DOHH2 (cell line): ENCODE data around the gene ENOX1.

Experiments used
- H3F3A ChIP-seq: fragments of 200-600 bp; sonication (generic), shearing (Covaris generic); 2 replicates; pipeline ENCODE4 v1.6.0; 2016; ENCODE audit warnings: antibody characterized with exemption, mild to moderate bottlenecking; ENCODE audit not compliant: control insufficient read depth, insufficient read depth
- H3K27ac ChIP-seq: fragments of 200-600 bp; sonication (generic); 2 replicates; pipeline ENCODE4 v1.5.1; 2014; ENCODE audit warnings: low read depth, mild to moderate bottlenecking, low read length, moderate library complexity
- H3K27me3 ChIP-seq: fragments of 200-600 bp; sonication (generic); 2 replicates; pipeline ENCODE4 v1.6.1; 2014; ENCODE audit warnings: mild to moderate bottlenecking, low read length, mixed read lengths; ENCODE audit not compliant: control insufficient read depth
- H3K36me3 ChIP-seq: fragments of 200-600 bp; sonication (generic); 2 replicates; pipeline ENCODE4 v1.6.1; 2014; ENCODE audit warnings: mild to moderate bottlenecking, low read length, moderate library complexity, mixed read lengths; ENCODE audit not compliant: control insufficient read depth
- H3K4me1 ChIP-seq: fragments of 200-600 bp; sonication (generic); 2 replicates; pipeline ENCODE4 v1.6.1; 2014; ENCODE audit warnings: mild to moderate bottlenecking, low read length, mixed read lengths; ENCODE audit not compliant: control insufficient read depth
- H3K4me2 ChIP-seq: fragments of 200-600 bp; sonication (generic); 2 replicates; pipeline ENCODE4 v1.6.0; 2014; ENCODE audit warnings: mild to moderate bottlenecking, low read length, moderate library complexity
- H3K4me3 ChIP-seq: fragments of 200-600 bp; sonication (generic); 2 replicates; pipeline ENCODE4 v1.5.1; 2014; ENCODE audit warnings: mild to moderate bottlenecking, low read length, mixed read lengths
- H3K79me2 ChIP-seq: fragments of 200-600 bp; sonication (generic); 2 replicates; pipeline ENCODE4 v1.6.1; 2014; ENCODE audit warnings: mild to moderate bottlenecking, low read length, mixed read lengths; ENCODE audit not compliant: control insufficient read depth
- H3K9me2 ChIP-seq: fragments of 200-600 bp; sonication (generic); replicated peaks from 2 replicates; pipeline ENCODE4 v1.6.1; 2014; ENCODE audit warnings: mild to moderate bottlenecking, low read length, mixed read lengths; ENCODE audit not compliant: control insufficient read depth
- H3K9me3 ChIP-seq: fragments of 200-600 bp; sonication (generic); 2 replicates; pipeline ENCODE4 v1.6.1; 2014; ENCODE audit warnings: antibody characterized with exemption, low read length, mixed read lengths; ENCODE audit not compliant: control insufficient read depth, insufficient read depth
- H4K20me1 ChIP-seq: fragments of 200-600 bp; sonication (generic); 2 replicates; pipeline ENCODE4 v1.6.0; 2014; ENCODE audit warnings: low read depth, mild to moderate bottlenecking, antibody characterized with exemption, low read length, moderate library complexity; ENCODE audit not compliant: control insufficient read depth, insufficient read depth
- CTCF ChIP-seq: fragments of 200-600 bp; sonication (generic); IDR thresholded peaks from one replicate; pipeline ENCODE4 v1.5.1; 2014; ENCODE audit warnings: antibody characterized with exemption, mild to moderate bottlenecking, low read depth, low read length; ENCODE audit not compliant: poor library complexity, severe bottlenecking
- EZH2phosphoT487 ChIP-seq: fragments of 200-600 bp; sonication (generic); IDR thresholded peaks from 2 replicates; pipeline ENCODE4 v1.6.1; 2017; ENCODE audit warnings: borderline replicate concordance, mild to moderate bottlenecking, antibody characterized with exemption, low read length, moderate library complexity, mixed read lengths

ENOX1 gene

GRCh38 chr13:43794416-43794815, 7.6 kb upstream of the ENOX1 start:
- H3K36me3 ChIP-seq: no peaks in the 10 kb centered on the region
- H3K4me3 ChIP-seq: no peak overlapping the region
- H3K9me3 ChIP-seq: no peaks in the 10 kb centered on the region
- H3K4me1 ChIP-seq: no peaks in the 10 kb centered on the region
- TF ChIP-seq CTCF: no peak
- TF ChIP-seq EZH2phosphoT487: no peak
- no peak overlapping the region for H3K27ac ChIP-seq
- H4K20me1 ChIP-seq: no peaks in the 10 kb centered on the region
- no peaks in the 10 kb centered on the region for H3K79me2 ChIP-seq
- H3K9me2 ChIP-seq: no peaks in the 10 kb centered on the region
- H3F3A ChIP-seq: no peaks in the 10 kb centered on the region
- peaks cover 3% of the 10 kb centered on the region; the same call in 1 of the 2 replicates for H3K27me3 ChIP-seq
- H3K4me2 ChIP-seq: no peak overlapping the region

DNA sequence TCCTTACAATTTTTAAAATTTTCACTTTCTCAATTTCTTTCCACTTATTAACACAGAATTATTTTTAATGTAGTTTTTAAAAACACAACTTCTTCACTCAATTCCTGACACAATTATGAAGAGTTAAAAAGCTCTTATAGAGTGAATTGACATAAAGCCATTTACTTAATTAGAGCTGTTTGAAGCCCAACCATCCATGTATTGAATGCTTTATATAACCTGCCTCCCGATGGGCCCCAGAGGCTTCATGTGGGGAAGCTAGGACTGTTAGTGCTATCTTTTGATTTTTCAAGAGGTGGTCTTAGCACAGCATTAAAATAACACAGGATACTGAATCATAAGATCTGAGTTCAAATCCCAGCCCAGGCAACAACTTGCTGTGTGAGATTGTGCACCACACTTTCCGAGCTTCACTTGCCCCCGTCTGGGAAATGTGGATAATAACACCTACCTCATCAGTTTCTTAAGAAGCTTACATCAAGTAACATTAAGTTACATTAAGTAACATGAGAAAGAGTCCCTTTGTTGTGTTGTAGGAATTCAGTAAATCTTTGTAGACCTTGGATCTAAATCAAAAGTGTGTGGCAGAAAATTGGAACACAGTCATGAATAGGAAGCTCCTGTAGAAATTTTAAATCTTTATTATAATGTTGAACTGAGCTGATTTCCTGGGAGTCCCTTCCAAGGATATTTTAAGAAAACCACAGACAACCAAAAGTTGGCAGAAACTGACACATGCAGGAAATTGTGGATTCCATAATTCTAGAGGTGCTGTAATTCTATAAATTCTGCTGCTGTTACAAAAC, 5.5 kb upstream of the ENOX1 start:
- Histone ChIP-seq H3K9me3 (no peaks in the 10 kb centered on the region), H3K36me3 (no peaks in the 10 kb centered on the region), H3K4me3 (no peak overlapping the region), H3K9me2 (no peaks in the 10 kb centered on the region), H3K27ac (no peak overlapping the region), H4K20me1 (no peaks in the 10 kb centered on the region), H3K4me2 (no peak overlapping the region), H3K4me1 (0 out of 2 replicates have a peak, but pooled peaks cover 4% of the 10 kb centered on the region), H3F3A (no peaks in the 10 kb centered on the region), H3K79me2 (no peaks in the 10 kb centered on the region), H3K27me3 (peaks cover 3% of the 10 kb centered on the region)
- no peak for TF ChIP-seq EZH2phosphoT487
- TF ChIP-seq CTCF: no peak

DNA sequence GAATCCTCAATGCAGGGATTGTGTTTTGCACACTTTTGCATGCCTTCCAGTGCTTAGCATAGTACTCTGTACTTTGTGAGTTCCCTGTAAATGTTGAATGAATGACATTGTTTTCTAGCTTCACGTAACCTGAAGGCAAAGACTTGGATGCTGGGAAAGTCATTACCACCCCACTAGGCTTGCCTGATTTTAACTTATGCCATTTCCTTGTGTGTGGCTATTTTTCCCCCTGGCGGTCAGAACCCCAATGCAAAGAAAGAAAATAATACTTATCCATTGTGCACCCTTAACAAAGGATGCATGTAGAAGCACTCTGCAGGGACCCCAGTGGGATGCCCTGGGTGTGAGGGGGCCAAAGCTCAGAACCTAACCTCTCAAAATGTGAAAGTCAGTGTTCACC, 1.2 kb upstream of the ENOX1 start:
- H3K4me1 ChIP-seq: 0 out of 2 replicates have a peak, but pooled peaks cover 6% of the 10 kb centered on the region
- no peak overlapping the region for H3K27ac ChIP-seq
- peaks cover 2% of the 10 kb centered on the region for H3K27me3 ChIP-seq
- H3F3A ChIP-seq: no peaks in the 10 kb centered on the region
- no peaks in the 10 kb centered on the region for H3K9me3 ChIP-seq
- no peaks in the 10 kb centered on the region for H3K9me2 ChIP-seq
- no peaks in the 10 kb centered on the region for H4K20me1 ChIP-seq
- no peaks in the 10 kb centered on the region for H3K36me3 ChIP-seq
- H3K4me2 ChIP-seq: peak overlapping the region; percentile 75
- H3K79me2 ChIP-seq: no peaks in the 10 kb centered on the region
- TF ChIP-seq EZH2phosphoT487 (no peak), CTCF (no peak)
- H3K4me3 ChIP-seq: peak overlapping the region; percentile 77
